OCI-LY7 (cell line): ENCODE data around the gene VPS37B. TPM values are rescaled to one million over a fixed set of nuclear protein-coding genes. Genes with fewer than 3 reads are reported as not detected.

Experiments used
- BruUV-seq: library from RNA; stranded (reverse); fragments of 400-500 nt; replicated peaks from 2 replicates; lab custom pipeline; 2021; lab: Mats Ljungman, UMichigan
- CTCF ChIA-PET: fragments of 300-600 bp; sonication (Branson Sonifier 250); formaldehyde crosslinking; loops from one replicate; lab custom pipeline; 2022; ENCODE audit warnings: antibody characterized with exemption; ENCODE audit not compliant: unreplicated experiment; lab: Charles Lee
- POLR2A ChIA-PET: fragments of 300-600 bp; sonication (Branson Sonifier 250); formaldehyde crosslinking; loops from one replicate; lab custom pipeline; 2022; ENCODE audit warnings: antibody characterized with exemption; lab: Charles Lee
- DNase-seq: peaks from one replicate; pipeline ENCODE4 v3.0.0-alpha.2; 2015; ENCODE audit warnings: low spot score
- H2AFZ ChIP-seq: fragments of 200-600 bp; sonication (generic), shearing (Covaris generic); 2 replicates; pipeline ENCODE4 v1.6.1; 2014; ENCODE audit warnings: mild to moderate bottlenecking, antibody characterized with exemption, low read length, moderate library complexity
- H3K27ac ChIP-seq: fragments of 200-600 bp; sonication (generic); 2 replicates; pipeline ENCODE4 v1.5.1; 2014; ENCODE audit warnings: mixed run types, low read depth, mild to moderate bottlenecking, moderate library complexity, low read length, inconsistent platforms; ENCODE audit not compliant: poor library complexity, severe bottlenecking
- H3K36me3 ChIP-seq: fragments of 200-600 bp; sonication (generic); 2 replicates; pipeline ENCODE4 v1.6.1; 2014; ENCODE audit warnings: mild to moderate bottlenecking, antibody characterized with exemption, low read length, moderate library complexity, mixed read lengths; ENCODE audit not compliant: insufficient read depth
- H3K4me1 ChIP-seq: fragments of 200-600 bp; sonication (generic); 2 replicates; pipeline ENCODE4 v1.5.1; 2014; ENCODE audit warnings: mild to moderate bottlenecking, low read length; ENCODE audit not compliant: insufficient read depth, poor library complexity, severe bottlenecking
- H3K4me2 ChIP-seq: fragments of 200-600 bp; sonication (generic); 2 replicates; pipeline ENCODE4 v1.6.1; 2014; ENCODE audit warnings: mild to moderate bottlenecking, low read length
- H3K4me3 ChIP-seq: fragments of 200-600 bp; sonication (generic); 2 replicates; pipeline ENCODE4 v1.5.1; 2014; ENCODE audit warnings: mild to moderate bottlenecking, low read depth, low read length; ENCODE audit not compliant: poor library complexity, severe bottlenecking
- H3K79me2 ChIP-seq: fragments of 200-600 bp; sonication (generic); 2 replicates; pipeline ENCODE4 v1.6.1; 2016; ENCODE audit warnings: low read depth, mild to moderate bottlenecking, low read length, moderate library complexity, mixed read lengths; ENCODE audit not compliant: insufficient read depth
- H3K9me2 ChIP-seq: fragments of 200-600 bp; sonication (generic); 2 replicates; pipeline ENCODE4 v1.6.1; 2016; ENCODE audit warnings: mild to moderate bottlenecking, low read length, mixed read lengths; ENCODE audit not compliant: insufficient read depth
- H3K9me3 ChIP-seq: fragments of 200-600 bp; sonication (generic); 2 replicates; pipeline ENCODE4 v1.6.1; 2014; ENCODE audit warnings: mild to moderate bottlenecking, mixed run types, low read length, mixed read lengths
- H4K20me1 ChIP-seq: fragments of 200-600 bp; sonication (generic); 2 replicates; pipeline ENCODE4 v1.6.1; 2014; ENCODE audit warnings: mild to moderate bottlenecking, antibody characterized with exemption, low read length, moderate library complexity, mixed read lengths; ENCODE audit not compliant: insufficient read depth
- EZH2phosphoT487 ChIP-seq: fragments of 200-600 bp; sonication (generic); IDR thresholded peaks from 2 replicates; pipeline ENCODE4 v1.6.1; 2018; ENCODE audit warnings: low read depth, borderline replicate concordance, mild to moderate bottlenecking, mixed run types, antibody characterized with exemption, low read length, moderate library complexity, mixed read lengths
- intact Hi-C: fragments of 100-400 bp; cut with micrococcal nuclease; formaldehyde crosslinking; loops from one replicate; pipeline ENCODE4 v1.10.0; 2022; ENCODE audit not compliant: unreplicated experiment
- total RNA-seq, 2 experiments: library from RNA; depleted of rRNA in 1 of 2; stranded (reverse); fragments of >200 nt in 1 of 2; shearing (Covaris generic) in 1 of 2; gene quantifications; 2 replicates each; pipeline ENCODE4 v1.2.3, GENCODE V29; 2014 to 2022
- TF ChIP-seq, protein P1 (sequence below): fragments of 200-600 bp; sonication (generic); conservative IDR thresholded peaks from 2 replicates; pipeline ENCODE4 v1.5.1; 2014; ENCODE audit warnings: mild to moderate bottlenecking, antibody characterized with exemption, low read length, moderate library complexity, mixed read lengths

VPS37B gene
- total RNA-seq, 2 experiments from 2014 or later = 1.7 to 2.5 TPM

- Histone ChIP-seq H3K9me2 (no peaks in the 10 kb centered on the region), H3K27ac (no peak overlapping the region), H3K4me3 (no peak overlapping the region), H3K79me2 (no peaks in the 10 kb centered on the region), H4K20me1 (no peaks in the 10 kb centered on the region), H3K9me3 (no peaks in the 10 kb centered on the region), H2AFZ (no peak overlapping the region), H3K36me3 (peaks cover 54% of the 10 kb centered on the region), H3K4me1 (no peaks in the 10 kb centered on the region), H3K4me2 (no peak overlapping the region)
- POLR2A ChIA-PET = no interaction called here
- TF ChIP-seq, protein P1, sequence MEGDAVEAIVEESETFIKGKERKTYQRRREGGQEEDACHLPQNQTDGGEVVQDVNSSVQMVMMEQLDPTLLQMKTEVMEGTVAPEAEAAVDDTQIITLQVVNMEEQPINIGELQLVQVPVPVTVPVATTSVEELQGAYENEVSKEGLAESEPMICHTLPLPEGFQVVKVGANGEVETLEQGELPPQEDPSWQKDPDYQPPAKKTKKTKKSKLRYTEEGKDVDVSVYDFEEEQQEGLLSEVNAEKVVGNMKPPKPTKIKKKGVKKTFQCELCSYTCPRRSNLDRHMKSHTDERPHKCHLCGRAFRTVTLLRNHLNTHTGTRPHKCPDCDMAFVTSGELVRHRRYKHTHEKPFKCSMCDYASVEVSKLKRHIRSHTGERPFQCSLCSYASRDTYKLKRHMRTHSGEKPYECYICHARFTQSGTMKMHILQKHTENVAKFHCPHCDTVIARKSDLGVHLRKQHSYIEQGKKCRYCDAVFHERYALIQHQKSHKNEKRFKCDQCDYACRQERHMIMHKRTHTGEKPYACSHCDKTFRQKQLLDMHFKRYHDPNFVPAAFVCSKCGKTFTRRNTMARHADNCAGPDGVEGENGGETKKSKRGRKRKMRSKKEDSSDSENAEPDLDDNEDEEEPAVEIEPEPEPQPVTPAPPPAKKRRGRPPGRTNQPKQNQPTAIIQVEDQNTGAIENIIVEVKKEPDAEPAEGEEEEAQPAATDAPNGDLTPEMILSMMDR = no peak
- TF ChIP-seq EZH2phosphoT487 = no peak
- BruUV-seq = no TSS peak
- CTCF ChIA-PET = interaction anchor here (0.5 to 1.1 kb wide), 2 partner anchors 12 to 88 kb away, joined by 3 read pairs; no protein-coding TSS in a partner anchor
- DNase-seq = no peak
- intact Hi-C loops = no loop called here
Observed at GRCh38 chr12:122858171-122858570, 37.8 kb downstream of the VPS37B start.

DNA sequence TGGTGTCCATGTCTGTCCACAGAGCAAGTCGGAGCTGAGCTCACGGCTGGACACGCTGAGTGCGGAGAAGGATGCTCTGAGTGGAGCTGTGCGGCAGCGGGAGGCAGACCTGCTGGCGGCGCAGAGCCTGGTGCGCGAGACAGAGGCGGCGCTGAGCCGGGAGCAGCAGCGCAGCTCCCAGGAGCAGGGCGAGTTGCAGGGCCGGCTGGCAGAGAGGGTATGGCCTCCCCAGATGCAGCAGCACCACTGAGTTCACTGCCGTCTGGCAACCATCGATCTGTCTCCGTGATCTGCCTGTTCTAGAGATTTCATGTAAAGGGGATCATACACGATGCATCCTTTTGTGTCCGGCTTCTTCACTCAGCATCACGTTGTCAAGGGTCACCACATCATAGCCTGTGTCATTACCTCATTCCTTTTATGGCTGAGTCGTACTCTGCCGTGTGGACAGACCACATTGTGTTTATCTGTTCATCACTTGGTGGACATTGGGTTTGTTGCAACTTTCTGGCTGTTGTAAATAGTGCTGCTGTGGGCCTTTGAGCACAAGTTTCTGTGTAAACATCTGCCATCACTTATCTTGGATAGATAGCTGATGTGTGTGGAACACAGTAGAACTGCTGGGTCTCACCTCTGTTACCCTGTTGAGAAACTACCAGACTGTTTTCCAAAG is 38.8 kb downstream of the VPS37B start:
- Histone ChIP-seq H2AFZ (no peak overlapping the region), H3K9me2 (no peaks in the 10 kb centered on the region), H3K9me3 (no peaks in the 10 kb centered on the region), H4K20me1 (no peaks in the 10 kb centered on the region), H3K36me3 (peaks cover 55% of the 10 kb centered on the region), H3K4me1 (no peaks in the 10 kb centered on the region), H3K4me3 (no peak overlapping the region), H3K4me2 (no peak overlapping the region), H3K27ac (no peak overlapping the region), H3K79me2 (no peaks in the 10 kb centered on the region)
- ChIA-PET CTCF (interaction anchor here (1.8 kb wide), 1 partner anchor 63 kb away, joined by 6 read pairs; no protein-coding TSS in a partner anchor), POLR2A (no interaction called here)
- no TSS peak for BruUV-seq
- no peak for TF ChIP-seq EZH2phosphoT487
- TF ChIP-seq, protein P1 = no peak
- intact Hi-C loops = no loop called here
- DNase-seq = no peak
